IMR-90 (cell line): ENCODE results near the gene SIAH3. TPM values are rescaled to one million over a fixed set of nuclear protein-coding genes. Genes with fewer than 3 reads are reported as not detected.

Experiments
- ATAC-seq: fragments of 200-7000 bp; cut with Tn5 transposase; 2 replicates; pipeline ENCODE4 v1.9.1; 2020; ENCODE audit warnings: low read depth, mild to moderate bottlenecking, moderate library complexity
- BruUV-seq: library from RNA; stranded (reverse); fragments of 400-500 nt; replicated peaks from 2 replicates; lab custom pipeline; 2021; lab: Mats Ljungman, UMichigan
- CTCF ChIA-PET: fragments of 300-600 bp; formaldehyde crosslinking; extraction: SDS; loops from one replicate; lab custom pipeline; 2021; ENCODE audit warnings: antibody characterized with exemption; lab: Yijun Ruan, JAX
- POLR2A ChIA-PET: fragments of 300-600 bp; sonication (Branson Sonifier 250); formaldehyde crosslinking; loops from one replicate; lab custom pipeline; 2022; ENCODE audit warnings: antibody characterized with exemption; ENCODE audit not compliant: unreplicated experiment; lab: Charles Lee
- DNase-seq: peaks from one replicate; pipeline ENCODE4 v3.0.0; 2013
- H2AFZ ChIP-seq: replicated peaks from 2 replicates; pipeline ENCODE3; 2013; ENCODE audit warnings: low read length, mild to moderate bottlenecking; ENCODE audit not compliant: poor library complexity
- H2AK5ac ChIP-seq: 2 replicates; pipeline ENCODE4 v1.6.1; 2013; ENCODE audit warnings: low read depth, low read length, inconsistent platforms
- H2AK9ac ChIP-seq: replicated peaks from 2 replicates; pipeline ENCODE3; 2013; ENCODE audit warnings: mild to moderate bottlenecking, low read depth, low read length, moderate library complexity; ENCODE audit not compliant: poor library complexity
- H2BK120ac ChIP-seq: 2 replicates; pipeline ENCODE4 v1.6.1; 2013; ENCODE audit warnings: low read depth, low read length, inconsistent platforms
- H2BK15ac ChIP-seq: 3 replicates; pipeline ENCODE4 v1.6.1; 2013; ENCODE audit warnings: low read depth, low read length, inconsistent platforms
- H2BK20ac ChIP-seq: 2 replicates; pipeline ENCODE4 v1.6.1; 2013; ENCODE audit warnings: low read depth, mild to moderate bottlenecking, inconsistent platforms, low read length, moderate library complexity
- H2BK5ac ChIP-seq: 2 replicates; pipeline ENCODE4 v1.6.1; 2013; ENCODE audit warnings: mild to moderate bottlenecking, low read depth, low read length, inconsistent platforms; ENCODE audit not compliant: poor library complexity, severe bottlenecking
- H3K14ac ChIP-seq: replicated peaks from 2 replicates; pipeline ENCODE4 v1.6.1; 2013; ENCODE audit warnings: low read depth, low read length, inconsistent platforms
- H3K18ac ChIP-seq: 2 replicates; pipeline ENCODE4 v1.6.1; 2013; ENCODE audit warnings: low read depth, low read length, control low read depth
- H3K23ac ChIP-seq: 2 replicates; pipeline ENCODE4 v1.6.1; 2013; ENCODE audit warnings: low read depth, low read length, inconsistent platforms
- H3K27ac ChIP-seq: 2 replicates; pipeline ENCODE4 v1.5.1; 2013; ENCODE audit warnings: mild to moderate bottlenecking, control low read depth, low read length; ENCODE audit not compliant: insufficient read depth
- H3K27me3 ChIP-seq: 2 replicates; pipeline ENCODE4 v1.6.1; 2013; ENCODE audit warnings: low read length; ENCODE audit not compliant: control insufficient read depth, insufficient read depth
- H3K36me3 ChIP-seq: 2 replicates; pipeline ENCODE4 v1.6.1; 2013; ENCODE audit warnings: low read length, mixed read lengths; ENCODE audit not compliant: control insufficient read depth, insufficient read depth
- H3K4ac ChIP-seq: 2 replicates; pipeline ENCODE4 v1.6.1; 2013; ENCODE audit warnings: low read depth, low read length, inconsistent platforms
- H3K4me1 ChIP-seq: 2 replicates; pipeline ENCODE4 v1.6.1; 2013; ENCODE audit warnings: low read length, mixed read lengths; ENCODE audit not compliant: control insufficient read depth, insufficient read depth
- H3K4me2 ChIP-seq: 2 replicates; pipeline ENCODE4 v1.6.1; 2013; ENCODE audit warnings: low read depth, mild to moderate bottlenecking, control low read depth, low read length, moderate library complexity
- H3K4me3 ChIP-seq: 2 replicates; pipeline ENCODE4 v1.5.1; 2013; ENCODE audit warnings: low read depth, mild to moderate bottlenecking, control low read depth, low read length, moderate library complexity; ENCODE audit not compliant: insufficient read depth
- H3K56ac ChIP-seq: 2 replicates; pipeline ENCODE4 v1.6.1; 2013; ENCODE audit warnings: low read length, inconsistent platforms; ENCODE audit not compliant: insufficient read depth; ENCODE audit errors: extremely low read depth
- H3K79me1 ChIP-seq, 2 experiments: 2 replicates each; pipeline ENCODE4 v1.6.1; 2013; ENCODE audit warnings: low read length in 2 of 2, inconsistent platforms in 1 of 2, low read depth in 1 of 2
- H3K9ac ChIP-seq: 2 replicates; pipeline ENCODE4 v1.6.1; 2013; ENCODE audit warnings: low read depth, low read length, control low read depth
- H3K9me1 ChIP-seq: 2 replicates; pipeline ENCODE4 v1.6.1; 2013; ENCODE audit warnings: low read length, inconsistent platforms; ENCODE audit not compliant: insufficient read depth
- H3K9me3 ChIP-seq: 2 replicates; pipeline ENCODE4 v1.6.1; 2013; ENCODE audit warnings: low read length; ENCODE audit not compliant: control insufficient read depth, insufficient read depth
- H4K20me1 ChIP-seq: 2 replicates; pipeline ENCODE4 v1.6.1; 2013; ENCODE audit warnings: low read length, inconsistent platforms; ENCODE audit not compliant: insufficient read depth
- H4K5ac ChIP-seq: 2 replicates; pipeline ENCODE4 v1.6.1; 2013; ENCODE audit warnings: mild to moderate bottlenecking, low read depth, low read length, control low read depth
- H4K8ac ChIP-seq, 2 experiments: 2 replicates each; pipeline ENCODE4 v1.6.1; 2013; ENCODE audit warnings: low read depth in 2 of 2, low read length in 2 of 2, control low read depth in 1 of 2, inconsistent platforms in 1 of 2
- H4K91ac ChIP-seq: 2 replicates; pipeline ENCODE4 v1.6.1; 2013; ENCODE audit warnings: low read depth, low read length, inconsistent platforms; ENCODE audit not compliant: insufficient read depth
- CEBPB ChIP-seq: IDR thresholded peaks from 2 replicates; pipeline ENCODE4 v1.6.1; 2012; ENCODE audit warnings: low read depth, low read length, improper control_type of control experiment
- CHD1 ChIP-seq: IDR thresholded peaks from 2 replicates; pipeline ENCODE4 v1.6.1; 2012; ENCODE audit warnings: low read depth, low read length, improper control_type of control experiment
- FOS ChIP-seq: fragments of 150-350 bp; IDR thresholded peaks from 2 replicates; pipeline ENCODE4 v1.6.1; 2016; ENCODE audit warnings: low read depth, low read length
- MXI1 ChIP-seq: IDR thresholded peaks from 2 replicates; pipeline ENCODE4 v1.6.1; 2012; ENCODE audit warnings: low read depth, mild to moderate bottlenecking, low read length, moderate library complexity, borderline replicate concordance
- NFE2L2 ChIP-seq: fragments of 150-350 bp; IDR thresholded peaks from 2 replicates; pipeline ENCODE4 v1.6.1; 2016; ENCODE audit warnings: low read depth, mild to moderate bottlenecking, low read length
- POLR2A ChIP-seq: IDR thresholded peaks from 2 replicates; pipeline ENCODE4 v1.6.1; 2012; ENCODE audit warnings: mild to moderate bottlenecking, low read depth, low read length
- RFX5 ChIP-seq: IDR thresholded peaks from 2 replicates; pipeline ENCODE4 v1.8.0; 2012; ENCODE audit warnings: low read depth, mild to moderate bottlenecking, low read length, moderate library complexity
- SMC3 ChIP-seq: fragments of 150-350 bp; IDR thresholded peaks from 2 replicates; pipeline ENCODE4 v1.6.1; 2016; ENCODE audit warnings: low read depth, mild to moderate bottlenecking, antibody characterized with exemption, low read length, moderate library complexity
- WGBS, 2 experiments: methylation state at CpG; one replicate each; pipeline versions ENCODE4 v1.1.5 to v1.1.7; 2013; ENCODE audit warnings: missing lambda C conversion rate in 2 of 2; ENCODE audit not compliant: insufficient read length in 1 of 2; ENCODE audit errors: extremely low coverage in 2 of 2; 5-methylcytosine and 5-hydroxymethylcytosine counted together
- dilution Hi-C: fragments of 300-500 bp; cut with HindIII; formaldehyde crosslinking; loops from one replicate; pipeline ENCODE4 v1.14.3; 2018; ENCODE audit warnings: low sequenced_read_pairs; ENCODE audit not compliant: unreplicated experiment
- in situ Hi-C: fragments of 300-500 bp; cut with MboI; formaldehyde crosslinking; loops from 3 replicates; pipeline ENCODE4 v1.14.3; 2019; ENCODE audit warnings: low sequenced_read_pairs, inconsistent platforms, mixed read lengths
- intact Hi-C: fragments of 100-400 bp; cut with micrococcal nuclease; formaldehyde crosslinking; loops from 2 replicates; pipeline ENCODE4 v1.10.0; 2022
- polyA plus RNA-seq, 3 experiments: library from polyadenylated mRNA; depleted of rRNA; stranded (reverse); fragments of >200 nt; gene quantifications; 2 replicates each; pipeline ENCODE4 v1.2.3, GENCODE V29; 2012; ENCODE audit warnings: low replicate concordance in 1 of 3
- total RNA-seq: library from RNA; depleted of rRNA; stranded (reverse); fragments of >200 nt; gene quantifications from 2 replicates; pipeline ENCODE4 v1.2.3, GENCODE V29; 2012
- TF ChIP-seq, protein P1 (sequence below): conservative IDR thresholded peaks from 2 replicates; pipeline ENCODE4 v1.5.1; 2012; ENCODE audit warnings: mild to moderate bottlenecking, low read depth, low read length, improper control_type of control experiment
- TF ChIP-seq, protein P2 (sequence below): fragments of 150-350 bp; IDR thresholded peaks from 2 replicates; pipeline ENCODE4 v1.6.1; 2017; ENCODE audit warnings: mild to moderate bottlenecking, antibody characterized with exemption, low read length, low read depth

Gene SIAH3
- total and polyA plus RNA-seq, 2 of the 4 experiments (the other 2 are of a cell fraction), result under 0.01 TPM; not detected in 1

- Histone ChIP-seq H3K9me1 (no peaks in the 10 kb centered on the region), H2BK20ac (no peak overlapping the region), H3K27ac (no peak overlapping the region), H2AK5ac (no peak overlapping the region), H3K18ac (no peak overlapping the region), H4K5ac (no peak overlapping the region), H3K56ac (no peak overlapping the region), H3K79me1 (no peaks in the 10 kb centered on the region), H2AK9ac (no peak overlapping the region), H3K9ac (no peak overlapping the region), H3K4ac (no peak overlapping the region), H2BK120ac (no peak overlapping the region), H4K8ac (no peak overlapping the region), H3K27me3 (peaks cover 3% of the 10 kb centered on the region), H4K91ac (no peak overlapping the region), H2AFZ (no peak overlapping the region), H4K20me1 (no peaks in the 10 kb centered on the region), H3K23ac (no peak overlapping the region), H3K4me2 (no peak overlapping the region), H3K9me3 (no peaks in the 10 kb centered on the region), H3K14ac (no peak overlapping the region), H2BK15ac (no peak overlapping the region), H3K4me1 (no peaks in the 10 kb centered on the region), H3K4me3 (no peak overlapping the region), H2BK5ac (no peak overlapping the region), H3K36me3 (no peaks in the 10 kb centered on the region)
- ChIA-PET CTCF (no interaction called here), POLR2A (no interaction called here)
- dilution Hi-C loops (no loop called here), intact Hi-C loops (no loop called here), in situ Hi-C loops (no loop called here)
- BruUV-seq, result no TSS peak
- TF ChIP-seq MXI1 (no peak), POLR2A (no peak), SMC3 (no peak), NFE2L2 (no peak), RFX5 (no peak), FOS (no peak), CHD1 (no peak), CEBPB (no peak)
- TF ChIP-seq, protein P1, sequence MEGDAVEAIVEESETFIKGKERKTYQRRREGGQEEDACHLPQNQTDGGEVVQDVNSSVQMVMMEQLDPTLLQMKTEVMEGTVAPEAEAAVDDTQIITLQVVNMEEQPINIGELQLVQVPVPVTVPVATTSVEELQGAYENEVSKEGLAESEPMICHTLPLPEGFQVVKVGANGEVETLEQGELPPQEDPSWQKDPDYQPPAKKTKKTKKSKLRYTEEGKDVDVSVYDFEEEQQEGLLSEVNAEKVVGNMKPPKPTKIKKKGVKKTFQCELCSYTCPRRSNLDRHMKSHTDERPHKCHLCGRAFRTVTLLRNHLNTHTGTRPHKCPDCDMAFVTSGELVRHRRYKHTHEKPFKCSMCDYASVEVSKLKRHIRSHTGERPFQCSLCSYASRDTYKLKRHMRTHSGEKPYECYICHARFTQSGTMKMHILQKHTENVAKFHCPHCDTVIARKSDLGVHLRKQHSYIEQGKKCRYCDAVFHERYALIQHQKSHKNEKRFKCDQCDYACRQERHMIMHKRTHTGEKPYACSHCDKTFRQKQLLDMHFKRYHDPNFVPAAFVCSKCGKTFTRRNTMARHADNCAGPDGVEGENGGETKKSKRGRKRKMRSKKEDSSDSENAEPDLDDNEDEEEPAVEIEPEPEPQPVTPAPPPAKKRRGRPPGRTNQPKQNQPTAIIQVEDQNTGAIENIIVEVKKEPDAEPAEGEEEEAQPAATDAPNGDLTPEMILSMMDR, result no peak
- TF ChIP-seq, protein P2, sequence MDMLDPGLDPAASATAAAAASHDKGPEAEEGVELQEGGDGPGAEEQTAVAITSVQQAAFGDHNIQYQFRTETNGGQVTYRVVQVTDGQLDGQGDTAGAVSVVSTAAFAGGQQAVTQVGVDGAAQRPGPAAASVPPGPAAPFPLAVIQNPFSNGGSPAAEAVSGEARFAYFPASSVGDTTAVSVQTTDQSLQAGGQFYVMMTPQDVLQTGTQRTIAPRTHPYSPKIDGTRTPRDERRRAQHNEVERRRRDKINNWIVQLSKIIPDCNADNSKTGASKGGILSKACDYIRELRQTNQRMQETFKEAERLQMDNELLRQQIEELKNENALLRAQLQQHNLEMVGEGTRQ, result no peak
- no CpG with 5 or more reads among the region's 6 CpGs for WGBS, 2 experiments
- ATAC-seq (no peak), DNase-seq (no peak)
Observed at GRCh38 chr13:45828256-45828968, 23.1 kb downstream of the SIAH3 start.
